GM21381 (cell line): Measurements from ENCODE around the gene CD47.

ENCODE experiments used
- ATAC-seq: cut with Tn5 transposase; IDR thresholded peaks from one replicate; pipeline ENCODE4 v1.9.1; 2021; ENCODE audit warnings: mild to moderate bottlenecking, moderate library complexity; ENCODE audit not compliant: unreplicated experiment

CD47 gene

DNA sequence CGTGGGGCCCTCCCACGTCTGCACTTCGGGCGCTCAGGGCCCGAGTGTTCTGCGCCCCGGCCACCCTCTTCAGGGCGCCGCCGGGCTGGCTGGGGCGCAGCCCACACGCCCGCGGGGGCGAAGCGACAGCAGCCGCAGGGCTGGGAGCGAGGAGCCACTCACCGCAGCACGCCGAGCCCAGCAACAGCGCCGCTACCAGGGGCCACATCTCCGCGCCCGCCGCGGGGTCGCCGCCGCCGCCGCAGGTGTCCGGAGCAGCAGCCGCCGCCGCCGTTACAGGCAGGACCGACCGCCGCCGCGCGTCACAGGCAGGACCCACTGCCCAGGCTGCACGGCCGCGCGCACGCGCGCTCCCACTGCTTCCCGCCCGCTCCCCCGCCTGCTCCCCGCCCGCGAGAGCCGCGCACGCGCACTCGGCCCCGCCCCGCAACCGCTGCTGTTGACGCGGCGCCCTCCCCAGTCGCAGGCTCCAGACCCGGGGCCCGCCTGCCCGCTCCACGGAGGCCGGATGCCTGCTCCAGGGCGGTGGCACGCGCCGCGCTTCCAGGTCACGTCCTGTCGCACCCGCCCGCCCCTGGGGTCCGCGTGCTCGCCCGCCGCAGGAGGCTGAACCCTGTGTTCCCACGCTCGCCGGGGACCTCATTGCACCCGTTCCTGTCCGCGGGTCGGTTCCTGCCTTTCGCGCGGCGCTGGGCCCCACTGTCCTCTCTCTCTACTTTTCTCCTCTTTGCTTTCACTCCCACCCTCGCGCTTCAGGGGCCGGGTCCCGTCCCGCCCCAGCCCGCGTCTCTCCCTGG, at the start of gene CD47:
TSS of gene CD47 (minus strand) at position 331 of the 797 bp plus-strand sequence. CDS start at position 208, 123 bp downstream.
- ATAC-seq: peak; percentile 66

DNA sequence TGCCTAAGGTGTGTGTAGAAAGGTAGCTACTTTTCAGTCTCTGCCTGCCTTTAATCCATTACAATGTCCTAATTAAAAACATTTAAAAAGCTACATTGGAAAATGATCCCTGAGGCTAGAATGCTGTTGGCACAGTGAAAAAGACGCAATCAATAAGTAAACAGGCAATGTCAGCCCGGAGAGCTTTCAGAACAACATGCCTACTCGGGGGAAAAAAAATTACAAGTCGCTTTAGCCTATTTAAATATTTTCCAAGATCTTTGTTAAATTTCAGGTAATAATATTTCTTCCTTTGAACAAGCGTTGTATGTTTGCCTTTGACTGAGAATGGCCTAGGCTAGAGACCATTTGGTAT, 46.6 kb upstream of the CD47 start:
- ATAC-seq: no peak

DNA sequence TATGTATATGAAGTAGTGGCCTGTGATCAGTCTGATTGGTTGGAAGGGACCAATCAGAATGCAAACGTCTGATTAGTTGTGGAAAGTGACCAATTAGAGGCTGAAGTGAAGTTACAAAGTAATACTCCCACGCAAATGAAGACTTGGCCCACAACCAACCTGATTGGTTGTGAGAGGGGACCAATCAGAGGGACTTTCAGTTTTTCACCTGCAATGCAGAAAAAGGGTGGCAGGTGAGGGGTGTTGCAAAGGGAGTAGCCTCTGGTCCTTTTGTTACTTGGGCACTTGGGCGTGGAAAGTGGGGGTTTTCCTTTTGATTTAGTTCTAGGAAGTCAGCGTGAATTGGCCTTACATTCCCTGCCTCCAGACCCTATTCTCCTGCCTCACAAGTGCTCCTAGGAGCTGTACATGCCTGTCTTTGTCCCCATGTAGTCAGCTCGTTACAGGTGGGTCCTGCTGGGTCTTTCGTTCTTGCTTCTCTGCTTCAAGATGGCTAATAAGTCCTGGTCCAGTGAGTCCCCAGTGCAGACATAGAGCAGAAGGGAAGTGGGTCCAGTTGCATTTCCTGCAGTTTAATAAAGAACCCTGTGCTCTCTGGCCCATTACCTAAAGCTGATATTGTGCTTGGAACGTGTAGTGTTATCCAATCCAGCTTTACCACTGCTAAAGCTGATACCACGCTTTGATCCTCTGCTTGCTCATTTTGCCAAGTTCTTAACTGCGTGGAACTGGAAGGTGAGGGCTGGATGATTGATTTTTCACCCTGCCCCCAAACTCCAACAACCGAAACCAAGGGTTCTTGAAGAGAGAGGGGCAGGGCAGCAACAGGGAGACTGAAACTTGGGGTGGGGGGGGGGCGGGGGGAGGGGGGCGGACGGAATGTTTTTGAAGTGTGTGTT, 46.0 kb upstream of the CD47 start:
- no peak for ATAC-seq

DNA sequence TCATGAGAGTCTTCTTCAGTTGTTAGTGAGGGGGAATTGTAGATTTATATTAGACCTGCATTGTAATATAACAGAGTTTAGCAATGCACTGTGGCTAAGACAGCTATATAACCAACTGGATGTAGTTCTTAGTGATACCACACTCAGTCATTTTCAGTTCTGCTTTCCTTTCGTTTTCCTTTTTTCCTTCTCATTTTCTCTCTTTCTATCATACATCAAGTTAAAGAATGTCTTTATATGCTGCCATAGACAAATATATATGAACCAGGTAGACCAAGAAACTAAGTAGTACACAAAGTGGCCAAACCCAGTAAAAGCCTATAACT, 43.7 kb upstream of the CD47 start:
- ATAC-seq: peak; percentile 36

DNA sequence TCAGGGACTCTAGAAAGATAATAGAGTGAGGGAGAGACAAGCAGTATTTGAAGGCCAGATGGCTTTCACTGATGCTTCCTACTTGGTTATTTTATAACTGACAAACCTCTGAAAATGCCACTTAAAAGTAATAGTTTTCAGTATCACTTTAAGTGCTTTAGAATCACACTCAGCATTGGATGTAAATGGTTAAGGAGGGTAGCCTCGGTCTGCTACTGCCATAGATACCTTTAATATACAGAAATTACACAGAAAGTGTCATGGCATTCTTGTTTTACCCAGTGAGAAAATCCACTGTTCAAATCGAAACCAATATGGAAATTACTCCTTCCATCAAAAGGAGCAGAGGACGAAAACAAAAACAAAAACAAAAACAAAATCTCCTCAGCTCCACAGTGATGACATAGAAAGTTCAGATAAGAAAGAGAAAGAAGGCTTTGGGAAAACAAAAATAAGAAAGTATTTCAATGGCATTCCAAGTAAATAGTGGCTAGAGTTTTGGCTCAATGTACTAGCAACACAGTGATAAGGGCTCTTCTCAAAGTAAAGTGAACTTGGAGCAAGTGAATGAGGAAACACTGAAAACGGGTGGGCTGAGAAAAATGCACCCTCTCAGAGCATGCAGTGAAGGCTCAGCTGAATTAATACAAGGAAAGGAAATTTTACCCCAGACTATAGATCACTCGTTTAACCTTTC, 43.2 kb upstream of the CD47 start:
- peak; percentile 42 for ATAC-seq

DNA sequence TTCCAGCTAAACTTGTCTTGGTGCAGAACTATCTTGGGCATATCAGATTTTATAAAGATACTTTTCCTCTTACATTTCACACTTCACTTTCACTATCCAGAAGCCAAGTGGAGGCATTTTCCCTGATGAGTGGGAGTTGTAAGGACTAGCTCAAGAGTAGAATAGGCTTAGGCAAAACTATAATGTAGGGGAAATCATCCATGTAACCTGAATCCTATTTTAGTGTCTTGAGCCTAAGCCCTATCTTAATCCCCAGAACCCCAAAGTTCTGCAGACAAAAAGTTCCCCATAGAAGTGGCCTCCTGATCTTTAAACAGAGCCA, 42.2 kb upstream of the CD47 start:
- no peak for ATAC-seq

DNA sequence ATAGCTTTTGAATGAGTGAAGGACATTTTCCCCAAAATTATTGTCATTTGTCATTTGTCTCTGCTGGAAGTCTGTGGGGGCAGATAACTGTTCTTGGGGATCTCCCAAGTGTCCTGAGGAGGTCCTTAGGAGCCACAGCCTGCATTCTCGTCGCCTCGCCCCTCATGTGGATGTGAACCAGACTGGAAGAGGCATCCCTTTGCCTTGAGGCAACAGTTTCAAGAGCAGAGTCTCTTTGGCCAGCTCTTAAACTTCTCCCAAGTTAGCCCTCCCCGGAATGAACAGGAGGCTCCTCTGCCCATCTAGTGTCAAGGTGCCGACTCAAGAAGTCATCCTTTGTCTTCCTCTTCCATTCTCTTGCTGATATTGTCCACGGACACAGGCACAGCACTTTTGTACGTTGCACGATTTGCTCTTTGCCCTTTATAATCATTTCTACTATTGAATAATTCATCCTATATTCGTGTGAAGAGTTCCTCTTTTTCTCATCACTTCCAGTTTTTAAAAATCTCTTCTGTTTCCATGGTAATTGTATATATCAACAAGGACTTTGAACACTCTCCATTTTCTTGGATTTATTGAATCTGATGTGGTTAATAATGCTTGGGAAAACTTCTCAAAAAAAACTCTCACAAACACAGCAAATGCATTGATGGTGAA, 40.8 kb upstream of the CD47 start:
- no peak for ATAC-seq

DNA sequence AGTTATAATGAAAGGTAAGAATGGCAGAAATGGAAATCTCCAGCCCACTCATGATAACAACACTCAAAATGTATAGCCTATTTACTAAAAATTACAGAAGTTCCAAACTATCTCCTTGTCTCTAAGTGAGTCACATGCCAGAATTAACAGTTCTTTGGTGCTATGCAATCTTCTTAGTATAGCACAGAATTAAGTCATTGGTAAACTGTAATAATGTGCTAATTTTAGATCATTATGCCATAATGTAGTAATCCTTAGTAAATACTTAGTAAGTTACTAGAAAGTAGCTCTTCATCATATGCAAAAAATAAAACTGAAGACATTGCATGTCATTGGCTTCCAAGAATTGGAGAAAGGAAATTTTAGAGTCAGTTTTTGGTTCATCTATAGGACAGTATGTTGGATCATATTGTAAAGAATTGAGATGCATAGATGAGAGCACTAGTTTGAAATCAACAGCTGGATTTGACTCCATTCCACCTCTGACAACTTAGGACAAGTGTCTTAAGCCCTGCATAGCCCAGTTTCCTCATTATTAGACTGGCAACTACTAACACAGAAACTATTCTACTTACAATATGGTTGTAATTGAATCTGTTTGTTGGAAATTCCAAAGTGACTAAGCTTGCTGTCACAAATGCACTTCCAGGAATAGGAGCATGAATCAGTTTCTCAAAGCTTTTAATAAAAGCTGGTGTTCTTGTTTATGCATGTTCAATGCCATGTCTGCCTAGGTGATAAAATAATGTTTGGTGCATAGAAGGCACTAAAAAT, 40.1 kb upstream of the CD47 start:
- ATAC-seq: no peak

DNA sequence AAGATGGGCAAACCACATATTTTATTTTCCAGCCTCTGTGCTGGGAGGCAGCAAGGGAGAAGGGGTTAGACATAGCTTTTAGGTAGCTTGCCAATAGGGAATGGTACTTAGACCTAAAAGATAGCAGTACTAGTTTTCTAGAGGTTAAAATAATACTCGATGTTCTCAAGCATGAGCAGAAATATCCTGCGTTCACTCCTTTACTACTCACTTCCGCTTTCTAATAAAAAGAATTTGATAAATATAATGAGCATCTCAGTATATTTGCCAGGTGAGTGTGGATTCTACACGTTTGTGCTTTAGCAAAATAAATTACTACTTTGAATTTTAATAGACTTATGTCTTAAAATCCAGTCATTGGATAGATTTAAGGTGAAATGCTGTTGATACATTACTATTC, 39.4 kb upstream of the CD47 start:
- ATAC-seq: no peak

DNA sequence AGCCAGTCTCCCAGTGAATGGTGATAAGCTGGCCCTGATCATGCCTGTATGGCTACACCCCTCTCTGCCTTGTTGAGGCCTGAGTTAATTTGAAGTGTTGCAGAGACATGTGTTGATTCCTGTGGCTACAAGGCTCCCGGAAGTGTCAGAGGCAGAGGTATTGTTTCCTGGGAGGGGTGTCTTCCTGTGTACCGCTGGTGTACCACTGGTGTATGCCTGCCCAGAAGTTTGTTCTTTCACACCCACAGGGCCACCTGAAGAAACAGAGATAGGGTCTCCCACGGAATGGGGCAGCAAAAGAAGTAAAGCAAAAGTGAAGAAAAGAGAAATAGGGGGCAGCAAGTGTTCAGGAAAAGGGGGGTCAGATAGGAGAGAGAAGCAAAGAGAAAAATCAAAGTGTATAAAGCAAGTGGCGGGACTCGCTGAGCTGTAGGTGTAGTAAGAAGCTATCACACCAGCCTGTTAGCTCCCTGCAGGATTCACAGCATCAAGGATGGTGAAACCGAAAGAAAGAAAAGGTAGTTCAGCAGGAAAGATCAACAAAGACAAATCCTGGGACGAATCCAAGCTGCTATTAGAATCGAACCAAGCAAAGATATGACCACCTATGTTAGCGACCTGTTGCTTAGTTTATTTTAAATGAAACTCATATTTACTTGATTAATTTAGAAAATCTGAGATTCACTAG, 36.6 kb upstream of the CD47 start:
- ATAC-seq: no peak

DNA sequence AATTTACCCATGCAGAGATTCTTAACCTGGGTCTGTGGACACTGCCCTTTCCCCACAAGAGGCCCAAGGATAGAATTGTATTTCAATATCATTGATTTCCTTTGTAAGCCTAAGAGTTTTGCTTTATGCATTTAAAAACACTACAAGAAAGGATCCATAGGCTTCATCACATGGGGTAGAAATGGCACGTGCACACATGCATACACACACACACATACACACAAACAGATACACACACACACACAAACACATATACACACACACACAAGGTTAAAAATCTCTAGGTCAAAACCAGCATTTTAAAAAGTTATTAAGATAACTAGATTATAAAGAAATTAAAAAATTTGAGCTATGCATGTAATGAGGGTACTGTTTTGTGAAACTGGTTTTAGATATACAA, 35.5 kb upstream of the CD47 start:
- ATAC-seq: no peak

DNA sequence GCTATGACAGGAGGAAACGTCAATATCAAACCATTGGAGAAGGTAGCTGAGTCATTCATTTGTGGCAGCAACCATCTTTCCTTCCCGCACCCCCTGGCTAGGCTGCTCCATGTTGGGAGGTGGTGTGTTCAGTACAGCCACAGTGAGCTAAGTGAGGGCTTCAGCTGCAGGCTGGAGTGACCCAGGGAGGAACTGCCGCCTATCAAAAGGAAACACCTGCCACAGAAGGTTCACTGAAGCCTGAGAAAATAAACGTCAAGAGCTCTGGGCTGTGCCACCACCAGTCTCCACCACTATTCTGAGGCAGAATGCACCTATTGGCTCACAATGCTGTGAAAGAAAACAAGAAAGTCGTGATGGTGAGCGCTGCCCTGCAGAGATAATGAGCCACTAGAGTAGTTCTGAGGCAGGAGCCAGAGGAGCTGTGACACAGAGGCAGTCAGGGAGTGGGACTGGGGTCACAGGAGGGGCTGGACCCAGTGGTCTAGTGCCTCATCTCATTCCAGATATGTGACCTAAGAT, 34.8 kb upstream of the CD47 start:
- ATAC-seq: peak; percentile 50

DNA sequence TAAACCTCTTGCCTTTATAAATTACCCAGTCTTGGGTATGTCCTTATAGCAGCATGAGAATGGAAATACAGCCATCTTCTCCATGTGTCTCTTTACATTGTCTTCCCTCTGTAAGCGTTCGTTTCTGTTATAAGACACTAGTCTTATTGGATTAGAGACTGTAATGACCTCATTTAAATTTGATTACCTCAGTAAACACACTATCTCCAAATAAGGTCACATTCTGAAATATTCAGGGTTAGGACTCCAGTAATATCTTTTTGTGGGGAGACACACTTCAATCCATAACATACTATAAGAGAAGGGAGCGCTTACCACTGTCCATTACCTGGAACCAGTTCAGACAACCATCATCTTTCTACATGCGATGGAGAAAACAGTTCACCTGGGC, 34.3 kb upstream of the CD47 start:
- no peak for ATAC-seq

DNA sequence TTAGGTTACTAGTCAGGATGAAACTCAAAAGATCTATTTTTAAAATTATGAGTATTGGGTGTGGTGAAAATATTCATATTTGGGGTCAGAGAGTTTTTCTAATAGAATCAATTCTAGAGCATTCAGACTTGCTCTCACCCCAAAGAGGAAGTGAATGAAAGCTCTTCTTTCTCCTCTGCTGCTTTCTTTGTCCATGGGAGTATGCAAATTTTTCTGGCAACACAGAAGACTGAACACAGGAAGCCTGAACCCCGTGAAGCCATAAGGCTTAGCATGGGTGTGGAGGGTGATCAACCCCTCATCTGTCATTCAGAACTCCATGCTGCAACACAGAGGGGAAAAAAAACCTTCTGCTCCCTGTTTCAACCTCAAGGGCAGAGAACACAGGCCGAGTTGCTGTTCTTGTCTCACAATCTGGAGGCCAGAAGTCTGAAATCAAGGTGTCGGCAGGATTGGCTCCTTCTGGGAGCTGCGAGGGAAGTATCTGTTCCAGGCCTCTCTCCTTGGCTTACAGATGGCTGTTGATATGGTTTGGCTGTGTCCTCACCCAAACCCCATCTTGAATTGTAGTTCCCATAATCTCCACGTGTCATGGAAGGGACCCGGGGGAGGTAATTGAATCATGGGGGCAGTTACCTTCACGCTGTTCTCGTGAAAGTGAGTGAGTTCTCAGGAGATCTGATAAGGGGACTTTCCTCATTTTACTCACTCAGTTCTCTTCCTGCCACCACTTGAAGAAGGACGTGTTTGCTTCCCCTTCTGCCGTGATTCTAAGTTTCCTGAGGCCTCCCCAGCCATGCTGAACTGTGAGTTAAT, 33.7 kb upstream of the CD47 start:
- ATAC-seq: peak; percentile 80

DNA sequence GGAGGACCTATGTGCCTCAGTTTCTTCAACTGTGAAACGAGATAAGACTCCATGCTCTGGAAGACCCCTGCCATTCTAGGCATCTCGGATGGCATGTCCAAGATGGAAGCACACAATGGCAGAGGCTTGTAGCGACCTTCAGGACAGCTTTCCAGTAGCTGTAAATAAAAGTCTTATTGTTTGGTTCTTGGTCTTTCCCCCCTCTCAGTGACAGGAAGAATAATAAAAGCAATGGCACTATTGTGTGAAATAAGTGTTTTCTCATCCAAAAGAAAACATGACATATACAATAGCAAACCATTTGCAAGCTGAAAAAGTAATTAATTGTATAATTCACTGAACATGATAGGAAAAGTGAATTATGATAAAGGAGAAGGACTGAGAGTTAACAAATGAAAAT, 32.5 kb upstream of the CD47 start:
- no peak for ATAC-seq

DNA sequence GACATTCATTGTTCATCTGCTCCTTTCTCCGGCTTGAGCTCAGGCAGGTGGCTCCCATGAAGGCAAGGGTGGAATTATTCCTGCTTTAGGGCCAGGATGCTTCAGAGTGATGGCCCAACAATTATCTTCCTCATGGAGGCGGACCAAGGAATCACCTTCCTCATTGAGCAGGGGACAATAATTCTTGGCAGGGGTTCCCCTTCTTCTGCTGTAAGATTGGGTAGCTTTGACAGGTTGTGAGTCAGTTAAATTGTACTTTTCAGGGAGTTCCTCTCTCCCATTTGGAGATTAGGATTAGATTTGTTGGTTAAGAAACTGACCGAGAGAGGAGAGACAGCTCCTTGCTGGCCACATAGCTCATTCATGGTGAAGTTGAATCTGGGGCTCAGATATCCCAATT, 31.4 kb upstream of the CD47 start:
- no peak for ATAC-seq

DNA sequence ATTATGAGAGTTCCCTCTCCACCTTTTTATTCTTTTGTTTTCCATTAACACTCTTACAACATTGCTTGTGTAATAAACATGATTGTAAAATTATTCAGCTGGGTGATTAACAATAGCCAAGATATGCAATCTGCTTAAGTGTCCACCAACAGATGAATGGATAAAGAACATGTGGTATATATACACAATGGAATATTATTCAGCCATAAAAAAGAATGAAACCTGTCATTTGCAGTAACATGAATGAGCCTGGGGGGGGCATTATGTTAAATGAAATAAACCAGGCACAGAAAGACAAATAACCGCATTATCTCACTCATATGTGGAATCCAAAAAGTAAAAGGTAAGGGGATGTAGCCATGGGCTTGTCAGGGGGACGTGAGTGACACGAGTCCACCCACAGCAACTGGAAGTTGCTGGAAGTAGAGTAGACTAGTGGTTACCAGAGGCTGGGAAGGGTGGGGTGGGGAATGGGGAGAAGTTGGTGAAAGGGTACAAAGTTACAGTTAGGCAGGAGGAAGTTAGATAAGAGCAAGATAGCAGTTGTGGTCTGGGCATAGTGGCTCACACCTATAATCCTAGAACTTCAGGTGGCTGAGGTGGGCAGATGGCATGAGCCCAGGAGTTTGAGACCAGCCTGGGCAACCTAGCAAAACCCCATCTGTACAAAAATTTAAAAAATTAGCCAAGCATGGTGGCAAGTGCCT, 28.7 kb upstream of the CD47 start:
- ATAC-seq: no peak

DNA sequence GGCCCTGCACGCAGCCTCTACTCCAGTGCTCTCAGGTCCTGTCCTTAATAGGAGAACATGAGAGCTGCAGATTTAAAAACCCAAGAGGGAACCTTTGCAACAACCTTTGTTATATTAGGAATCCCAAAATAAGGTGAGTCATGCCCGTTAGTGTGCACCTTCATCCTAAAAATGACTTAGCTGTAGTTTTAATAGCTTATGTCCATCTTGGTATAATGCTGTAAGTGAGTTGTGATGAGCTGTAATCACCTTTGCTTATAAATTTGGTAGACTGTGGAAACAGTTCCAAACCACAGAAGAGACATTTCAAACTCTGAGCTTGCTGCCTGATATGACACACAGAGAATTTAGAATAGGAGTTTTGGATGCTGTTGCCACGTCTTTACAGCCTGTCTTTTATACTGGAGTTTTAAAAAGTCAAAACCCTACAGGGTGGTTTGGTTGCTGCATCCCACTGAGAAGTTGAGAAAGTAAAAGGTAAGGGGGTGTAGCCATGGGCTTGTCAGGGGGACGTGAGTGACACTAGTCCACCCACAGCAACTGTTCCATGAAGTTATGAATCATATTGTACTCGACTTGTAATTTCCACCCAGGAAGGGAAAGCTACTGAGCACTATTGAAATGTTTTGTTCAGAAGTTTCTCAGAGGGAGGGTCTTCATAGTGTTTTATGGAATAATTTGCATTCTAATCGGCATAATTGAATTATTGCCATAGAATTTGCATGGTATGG, 27.4 kb upstream of the CD47 start:
- no peak for ATAC-seq
